Measurements from ENCODE around the gene ZNF687. TPM values are rescaled to one million over a fixed set of nuclear protein-coding genes. Genes with fewer than 3 reads are reported as not detected.
A peak's percentile ranks its signal among the peaks of the same experiment; 100 is the strongest.

ZNF687 gene
- total and polyA plus RNA-seq, 2 of the 4 experiments (the other 2 are of a cell fraction), result 5.7 to 10.8 TPM

- Histone ChIP-seq H3K36me3 (ENCODE audit: control insufficient read depth, insufficient read depth, low read length) (peaks cover 86% of the 10 kb centered on the region), H2BK20ac (ENCODE audit: low read depth, low read length) (no peak overlapping the region), H3K27ac (ENCODE audit: insufficient read depth, low read length) (no peak overlapping the region), H3K18ac (ENCODE audit: low read depth, low read length) (no peak overlapping the region), H4K5ac (ENCODE audit: low read depth, low read length) (no peak overlapping the region), H3K4me2 (ENCODE audit: low read depth, low read length) (no peak overlapping the region), H3K9ac (ENCODE audit: low read depth, low read length) (no peak overlapping the region), H3K79me1 (ENCODE audit: low read depth in 1 of 2, low read length in 2 of 2) (peaks cover 8 to 50% of the 10 kb centered on the region in 2 experiments), H3K56ac (ENCODE audit: extremely low read depth, insufficient read depth, low read length) (no peak overlapping the region), H3K9me3 (ENCODE audit: control insufficient read depth, insufficient read depth, low read length) (no peaks in the 10 kb centered on the region), H3K4me1 (ENCODE audit: control insufficient read depth, insufficient read depth, low read length) (no peaks in the 10 kb centered on the region), H3K23ac (ENCODE audit: low read depth, low read length) (no peak overlapping the region), H3K27me3 (ENCODE audit: control insufficient read depth, insufficient read depth, low read length) (no peaks in the 10 kb centered on the region), H3K14ac (replicated peaks; ENCODE audit: low read depth, low read length) (no peak overlapping the region), H4K8ac (ENCODE audit: low read depth in 2 of 2, low read length in 2 of 2) (no peak overlapping the region), H3K9me1 (ENCODE audit: insufficient read depth, low read length) (no peaks in the 10 kb centered on the region), H2AK9ac (replicated peaks; ENCODE audit: low read depth, low read length, poor library complexity) (peak overlapping the region; percentile 9), H2AK5ac (ENCODE audit: low read depth, low read length) (no peak overlapping the region), H3K4me3 (ENCODE audit: insufficient read depth, low read depth, low read length) (no peak overlapping the region), H3K4ac (ENCODE audit: low read depth, low read length) (no peak overlapping the region), H2BK120ac (ENCODE audit: low read depth, low read length) (no peak overlapping the region), H4K20me1 (ENCODE audit: insufficient read depth, low read length) (peaks cover 24% of the 10 kb centered on the region), H2AFZ (replicated peaks; ENCODE audit: low read length, poor library complexity) (no peak overlapping the region), H2BK15ac (ENCODE audit: low read depth, low read length) (no peak overlapping the region), H2BK5ac (ENCODE audit: low read depth, low read length, poor library complexity, severe bottlenecking) (no peak overlapping the region), H4K91ac (ENCODE audit: insufficient read depth, low read depth, low read length) (no peak overlapping the region)
- in situ Hi-C loops (cut with MboI; ENCODE audit: low sequenced_read_pairs), result no loop called here
- no peak for ATAC-seq (ENCODE audit: low read depth)
- intact Hi-C loops (cut with micrococcal nuclease), result no loop called here
- dilution Hi-C loops (cut with HindIII; ENCODE audit: low sequenced_read_pairs, unreplicated experiment), result no loop called here
- no peak for TF ChIP-seq RAD21 (IDR thresholded peaks at IDR 0.05; ENCODE audit: low read length)
- no peak for TF ChIP-seq BHLHE40 (IDR thresholded peaks at IDR 0.05; ENCODE audit: low read depth, low read length)
- no peak for TF ChIP-seq RFX5 (IDR thresholded peaks at IDR 0.05; ENCODE audit: low read depth, low read length)
- TF ChIP-seq MAFK (IDR thresholded peaks at IDR 0.05; ENCODE audit: low read depth, low read length), result no peak
- no peak for TF ChIP-seq SMC3 (IDR thresholded peaks at IDR 0.05; ENCODE audit: low read depth, low read length)
- TF ChIP-seq NFE2L2 (IDR thresholded peaks at IDR 0.05; ENCODE audit: low read depth, low read length), result no peak
- TF ChIP-seq RCOR1 (IDR thresholded peaks at IDR 0.05; ENCODE audit: insufficient replicate concordance, low read length), result no peak
- TF ChIP-seq MXI1 (IDR thresholded peaks at IDR 0.05; ENCODE audit: borderline replicate concordance, low read depth, low read length), result no peak
- TF ChIP-seq, protein P1, sequence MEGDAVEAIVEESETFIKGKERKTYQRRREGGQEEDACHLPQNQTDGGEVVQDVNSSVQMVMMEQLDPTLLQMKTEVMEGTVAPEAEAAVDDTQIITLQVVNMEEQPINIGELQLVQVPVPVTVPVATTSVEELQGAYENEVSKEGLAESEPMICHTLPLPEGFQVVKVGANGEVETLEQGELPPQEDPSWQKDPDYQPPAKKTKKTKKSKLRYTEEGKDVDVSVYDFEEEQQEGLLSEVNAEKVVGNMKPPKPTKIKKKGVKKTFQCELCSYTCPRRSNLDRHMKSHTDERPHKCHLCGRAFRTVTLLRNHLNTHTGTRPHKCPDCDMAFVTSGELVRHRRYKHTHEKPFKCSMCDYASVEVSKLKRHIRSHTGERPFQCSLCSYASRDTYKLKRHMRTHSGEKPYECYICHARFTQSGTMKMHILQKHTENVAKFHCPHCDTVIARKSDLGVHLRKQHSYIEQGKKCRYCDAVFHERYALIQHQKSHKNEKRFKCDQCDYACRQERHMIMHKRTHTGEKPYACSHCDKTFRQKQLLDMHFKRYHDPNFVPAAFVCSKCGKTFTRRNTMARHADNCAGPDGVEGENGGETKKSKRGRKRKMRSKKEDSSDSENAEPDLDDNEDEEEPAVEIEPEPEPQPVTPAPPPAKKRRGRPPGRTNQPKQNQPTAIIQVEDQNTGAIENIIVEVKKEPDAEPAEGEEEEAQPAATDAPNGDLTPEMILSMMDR (conservative IDR thresholded peaks at IDR 0.05; ENCODE audit: low read depth, low read length), result no peak
- no peak for TF ChIP-seq POLR2A (IDR thresholded peaks at IDR 0.05; ENCODE audit: low read depth, low read length)
- TF ChIP-seq MAZ (IDR thresholded peaks at IDR 0.05; ENCODE audit: borderline replicate concordance, low read depth, low read length), result no peak
- TF ChIP-seq CHD1 (IDR thresholded peaks at IDR 0.05; ENCODE audit: low read depth, low read length), result no peak
- no peak for TF ChIP-seq ELK1 (IDR thresholded peaks at IDR 0.05; ENCODE audit: borderline replicate concordance, low read depth, low read length)
- ChIA-PET CTCF (no interaction called here), POLR2A (ENCODE audit: unreplicated experiment) (no interaction called here)
- no TSS peak for BruUV-seq (replicated peaks)
- DNase-seq, result no peak
- WGBS, 2 experiments (ENCODE audit: extremely low coverage in 2 of 2, insufficient read length in 1 of 2), result 93% methylated on average over 11 of the region's 21 CpGs; no CpG with 5 or more reads in 1 of the 2 experiments
Measured at GRCh38 chr1:151289991-151290708, 8.1 kb downstream of the ZNF687 start.

Data from IMR-90 (cell line).